ENCODE measurements around the gene ANKRD9. TPM values are rescaled to one million over a fixed set of nuclear protein-coding genes. Genes with fewer than 3 reads are reported as not detected.

The ANKRD9 gene
- total and polyA plus RNA-seq, 2 of the 13 experiments (the other 11 are each of a cell fraction or from before 2014, with no cell fraction given), result 10.0 to 15.0 TPM

DNA sequence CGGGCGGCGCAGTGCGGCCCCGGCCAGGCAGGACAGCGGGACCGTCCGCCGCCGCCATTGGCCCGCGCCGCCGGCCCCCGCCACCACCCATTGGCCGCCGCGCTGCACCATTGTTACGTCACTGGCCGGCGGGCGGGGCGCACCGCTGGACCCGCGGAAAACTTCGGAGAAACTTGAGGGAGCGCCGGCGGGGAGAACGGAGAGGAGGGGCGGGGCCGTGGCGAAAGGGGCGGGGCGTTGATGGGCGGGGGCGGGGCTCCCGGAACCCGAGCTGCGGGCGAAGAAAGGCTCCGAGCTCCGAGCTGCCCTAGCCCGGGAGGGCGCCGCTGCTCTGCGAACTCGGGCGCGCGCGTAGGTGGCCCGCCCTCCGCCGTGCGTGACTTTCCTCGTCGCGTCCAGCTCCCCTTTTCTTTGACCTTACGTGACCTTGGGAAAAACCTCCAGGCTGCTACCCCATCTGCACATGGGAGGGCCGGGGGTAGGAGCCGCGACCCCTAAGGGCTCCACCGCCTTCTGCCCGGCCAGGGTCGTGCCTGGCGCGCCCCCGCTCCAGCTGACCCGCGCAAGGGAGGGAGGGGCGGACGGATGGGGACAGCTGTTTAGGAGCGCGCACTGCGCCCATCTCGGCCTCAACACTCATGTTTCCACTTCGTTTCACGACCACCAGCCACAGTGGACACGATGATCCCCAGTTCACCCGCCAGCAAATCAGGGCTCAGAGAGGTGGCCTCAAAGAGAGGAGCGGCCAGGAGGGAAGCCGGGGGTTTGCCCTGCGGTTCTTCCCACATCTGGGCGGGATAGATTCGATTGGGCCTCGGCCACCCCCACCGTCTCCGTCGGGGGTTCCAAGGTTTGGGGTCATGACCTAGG, at the start of gene ANKRD9 (continued):
- TF ChIP-seq, protein P1, sequence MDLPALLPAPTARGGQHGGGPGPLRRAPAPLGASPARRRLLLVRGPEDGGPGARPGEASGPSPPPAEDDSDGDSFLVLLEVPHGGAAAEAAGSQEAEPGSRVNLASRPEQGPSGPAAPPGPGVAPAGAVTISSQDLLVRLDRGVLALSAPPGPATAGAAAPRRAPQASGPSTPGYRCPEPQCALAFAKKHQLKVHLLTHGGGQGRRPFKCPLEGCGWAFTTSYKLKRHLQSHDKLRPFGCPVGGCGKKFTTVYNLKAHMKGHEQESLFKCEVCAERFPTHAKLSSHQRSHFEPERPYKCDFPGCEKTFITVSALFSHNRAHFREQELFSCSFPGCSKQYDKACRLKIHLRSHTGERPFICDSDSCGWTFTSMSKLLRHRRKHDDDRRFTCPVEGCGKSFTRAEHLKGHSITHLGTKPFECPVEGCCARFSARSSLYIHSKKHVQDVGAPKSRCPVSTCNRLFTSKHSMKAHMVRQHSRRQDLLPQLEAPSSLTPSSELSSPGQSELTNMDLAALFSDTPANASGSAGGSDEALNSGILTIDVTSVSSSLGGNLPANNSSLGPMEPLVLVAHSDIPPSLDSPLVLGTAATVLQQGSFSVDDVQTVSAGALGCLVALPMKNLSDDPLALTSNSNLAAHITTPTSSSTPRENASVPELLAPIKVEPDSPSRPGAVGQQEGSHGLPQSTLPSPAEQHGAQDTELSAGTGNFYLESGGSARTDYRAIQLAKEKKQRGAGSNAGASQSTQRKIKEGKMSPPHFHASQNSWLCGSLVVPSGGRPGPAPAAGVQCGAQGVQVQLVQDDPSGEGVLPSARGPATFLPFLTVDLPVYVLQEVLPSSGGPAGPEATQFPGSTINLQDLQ (CRISPR knock-in tag; IDR thresholded peaks at IDR 0.05), result no peak
- TF ChIP-seq EEA1 (CRISPR knock-in tag; IDR thresholded peaks at IDR 0.05; ENCODE audit: borderline replicate concordance) (no peak), SOX5 (CRISPR knock-in tag; IDR thresholded peaks at IDR 0.05; ENCODE audit: borderline replicate concordance) (no peak), ZBTB14 (CRISPR knock-in tag; IDR thresholded peaks at IDR 0.05) (peak; percentile 95), ZBTB40 (IDR thresholded peaks at IDR 0.05) (no peak), ZBTB40 (CRISPR knock-in tag; IDR thresholded peaks at IDR 0.05) (no peak), PHF5A (CRISPR knock-in tag; IDR thresholded peaks at IDR 0.05; ENCODE audit: low read depth, unreplicated experiment) (no peak), TMF1 (CRISPR knock-in tag; IDR thresholded peaks at IDR 0.05; ENCODE audit: low read depth) (no peak), ZBTB1 (CRISPR knock-in tag; IDR thresholded peaks at IDR 0.05; ENCODE audit: borderline replicate concordance) (no peak), PRPF4 (IDR thresholded peaks at IDR 0.05; ENCODE audit: low read depth, low read length, poor library complexity, severe bottlenecking) (no peak), AHR (CRISPR knock-in tag; IDR thresholded peaks at IDR 0.05) (peak; percentile 35; the same call in 1 of the 2 replicates), ZBTB20 (CRISPR knock-in tag; IDR thresholded peaks at IDR 0.05; ENCODE audit: borderline replicate concordance, low read depth) (no peak)
- TF ChIP-seq, protein P2, sequence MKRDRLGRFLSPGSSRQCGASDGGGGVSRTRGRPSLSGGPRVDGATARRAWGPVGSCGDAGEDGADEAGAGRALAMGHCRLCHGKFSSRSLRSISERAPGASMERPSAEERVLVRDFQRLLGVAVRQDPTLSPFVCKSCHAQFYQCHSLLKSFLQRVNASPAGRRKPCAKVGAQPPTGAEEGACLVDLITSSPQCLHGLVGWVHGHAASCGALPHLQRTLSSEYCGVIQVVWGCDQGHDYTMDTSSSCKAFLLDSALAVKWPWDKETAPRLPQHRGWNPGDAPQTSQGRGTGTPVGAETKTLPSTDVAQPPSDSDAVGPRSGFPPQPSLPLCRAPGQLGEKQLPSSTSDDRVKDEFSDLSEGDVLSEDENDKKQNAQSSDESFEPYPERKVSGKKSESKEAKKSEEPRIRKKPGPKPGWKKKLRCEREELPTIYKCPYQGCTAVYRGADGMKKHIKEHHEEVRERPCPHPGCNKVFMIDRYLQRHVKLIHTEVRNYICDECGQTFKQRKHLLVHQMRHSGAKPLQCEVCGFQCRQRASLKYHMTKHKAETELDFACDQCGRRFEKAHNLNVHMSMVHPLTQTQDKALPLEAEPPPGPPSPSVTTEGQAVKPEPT (CRISPR knock-in tag; IDR thresholded peaks at IDR 0.05; ENCODE audit: low read depth), result no peak
